Natural killer cell (primary cell): ENCODE results near the gene ITM2B. TPM values are rescaled to one million over a fixed set of nuclear protein-coding genes. Genes with fewer than 3 reads are reported as not detected.

Experiments used
- ATAC-seq, 3 donors: fragments of 150-1000 bp in 2 of 3; fragments of 200-7000 bp in 1 of 3; cut with Tn5 transposase; 1 replicate in 1 of 3; 2 replicates in 2 of 3; pipeline ENCODE4 v1.10.0; 2021; ENCODE audit warnings: mild to moderate bottlenecking in 2 of 3, moderate library complexity in 2 of 3
- DNase-seq, 2 donors: peaks; one replicate each; pipeline versions ENCODE4 v3.0.0 to v3.0.0-alpha.2; 2013 to 2021; ENCODE audit warnings: mixed read lengths in 1 of 2
- H3K27ac ChIP-seq: one replicate; pipeline ENCODE4 v1.5.1; 2013; ENCODE audit warnings: mild to moderate bottlenecking, low read length
- H3K27me3 ChIP-seq: one replicate; pipeline ENCODE4 v1.6.1; 2013; ENCODE audit warnings: low read length; ENCODE audit not compliant: control insufficient read depth, insufficient read depth
- H3K36me3 ChIP-seq: one replicate; pipeline ENCODE4 v1.6.1; 2013; ENCODE audit warnings: low read length; ENCODE audit not compliant: control insufficient read depth, insufficient read depth
- H3K4me1 ChIP-seq: one replicate; pipeline ENCODE4 v1.6.1; 2013; ENCODE audit warnings: low read length; ENCODE audit not compliant: control insufficient read depth, insufficient read depth
- H3K4me3 ChIP-seq: one replicate; pipeline ENCODE4 v1.5.1; 2013; ENCODE audit warnings: low read length
- H3K9me3 ChIP-seq: one replicate; pipeline ENCODE4 v1.6.1; 2013; ENCODE audit warnings: low read length; ENCODE audit not compliant: control insufficient read depth, insufficient read depth
- H3K27ac Mint-ChIP-seq, 2 donors: one replicate each; pipeline ENCODE4 v1.8.0; 2022; ENCODE audit warnings: mild to moderate bottlenecking in 2 of 2, mixed read lengths in 2 of 2, moderate library complexity in 1 of 2
- H3K27me3 Mint-ChIP-seq, 2 donors: one replicate each; pipeline ENCODE4 v1.8.0; 2022; ENCODE audit warnings: low read depth in 2 of 2, mixed read lengths in 2 of 2
- H3K36me3 Mint-ChIP-seq: one replicate; pipeline ENCODE4 v1.8.0; 2022; ENCODE audit warnings: mixed read lengths
- H3K4me1 Mint-ChIP-seq, 2 donors: one replicate each; pipeline ENCODE4 v1.8.0; 2022; ENCODE audit warnings: mixed read lengths in 2 of 2
- H3K4me3 Mint-ChIP-seq: one replicate; pipeline ENCODE4 v1.8.0; 2022; ENCODE audit warnings: mild to moderate bottlenecking, moderate library complexity, mixed read lengths
- H3K9me3 Mint-ChIP-seq, 2 donors: one replicate each; pipeline ENCODE4 v1.8.0; 2022; ENCODE audit warnings: mixed read lengths in 2 of 2
- WGBS: methylation state at CpG from one replicate; pipeline ENCODE4 v1.1.7; 2013; ENCODE audit warnings: missing lambda C conversion rate; ENCODE audit not compliant: insufficient coverage; 5-methylcytosine and 5-hydroxymethylcytosine counted together
- intact Hi-C: fragments of 100-400 bp; cut with micrococcal nuclease; formaldehyde crosslinking; loops from one replicate; pipeline ENCODE4 v1.14.2; 2022
- total RNA-seq, 4 donors: library from RNA; stranded (reverse); fragments of 120-200 nt in 1 of 4; gene quantifications; one replicate each; pipeline versions ENCODE4 v1.2.3 to v1.2.4, GENCODE V29; 2013 to 2022
- TF ChIP-seq, protein P1 (sequence below): fragments of 200-600 bp; IDR thresholded peaks from one replicate; pipeline ENCODE4 v1.8.0; 2022; ENCODE audit warnings: antibody characterized with exemption

ITM2B gene
- total RNA-seq, 3 donors from 2014 or later (not counting 1 experiment from before 2014, with no cell fraction given), result 305 to 387 (median 309) TPM

DNA sequence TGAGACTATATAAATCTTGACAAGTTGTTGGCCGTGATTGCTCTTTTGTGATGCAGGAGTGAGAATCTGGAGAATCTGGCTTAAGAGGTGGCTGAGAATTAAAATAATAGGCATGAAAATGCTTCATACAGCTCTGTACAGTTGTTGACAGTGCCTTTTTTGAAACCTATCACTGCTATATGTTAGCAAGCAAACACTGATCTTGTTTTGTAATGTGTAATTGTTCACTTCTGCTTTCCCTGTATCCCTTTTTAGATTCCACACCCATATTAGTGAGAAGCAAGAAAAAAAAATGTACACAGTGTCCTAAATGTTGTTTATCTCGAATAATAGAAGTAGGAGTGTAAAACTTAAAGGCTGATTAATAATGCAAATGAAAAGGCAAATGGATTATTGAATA is 31.1 kb downstream of the ITM2B start:
- Histone ChIP-seq H3K36me3 (peaks cover 46% of the 10 kb centered on the region), H3K27me3 (no peaks in the 10 kb centered on the region), H3K4me3 (no peak overlapping the region), H3K27ac (no peak overlapping the region), H3K4me1 (peaks cover 8% of the 10 kb centered on the region), H3K9me3 (no peaks in the 10 kb centered on the region)
- DNase-seq (no peak), ATAC-seq (no peak)
- 100% methylated on average over 2 of the region's 2 CpGs for WGBS
- intact Hi-C loops, result no loop called here
- Mint-ChIP-seq H3K4me3 (no peak overlapping the region), H3K36me3 (peaks cover 31% of the 10 kb centered on the region), H3K9me3 (no peaks in the 10 kb centered on the region), H3K27me3 (no peaks in the 10 kb centered on the region), H3K4me1 (peaks cover 35 to 44% of the 10 kb centered on the region in 2 donors), H3K27ac (peak overlapping the region; percentile 42 to 62)
- TF ChIP-seq, protein P1, sequence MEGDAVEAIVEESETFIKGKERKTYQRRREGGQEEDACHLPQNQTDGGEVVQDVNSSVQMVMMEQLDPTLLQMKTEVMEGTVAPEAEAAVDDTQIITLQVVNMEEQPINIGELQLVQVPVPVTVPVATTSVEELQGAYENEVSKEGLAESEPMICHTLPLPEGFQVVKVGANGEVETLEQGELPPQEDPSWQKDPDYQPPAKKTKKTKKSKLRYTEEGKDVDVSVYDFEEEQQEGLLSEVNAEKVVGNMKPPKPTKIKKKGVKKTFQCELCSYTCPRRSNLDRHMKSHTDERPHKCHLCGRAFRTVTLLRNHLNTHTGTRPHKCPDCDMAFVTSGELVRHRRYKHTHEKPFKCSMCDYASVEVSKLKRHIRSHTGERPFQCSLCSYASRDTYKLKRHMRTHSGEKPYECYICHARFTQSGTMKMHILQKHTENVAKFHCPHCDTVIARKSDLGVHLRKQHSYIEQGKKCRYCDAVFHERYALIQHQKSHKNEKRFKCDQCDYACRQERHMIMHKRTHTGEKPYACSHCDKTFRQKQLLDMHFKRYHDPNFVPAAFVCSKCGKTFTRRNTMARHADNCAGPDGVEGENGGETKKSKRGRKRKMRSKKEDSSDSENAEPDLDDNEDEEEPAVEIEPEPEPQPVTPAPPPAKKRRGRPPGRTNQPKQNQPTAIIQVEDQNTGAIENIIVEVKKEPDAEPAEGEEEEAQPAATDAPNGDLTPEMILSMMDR, result no peak

DNA sequence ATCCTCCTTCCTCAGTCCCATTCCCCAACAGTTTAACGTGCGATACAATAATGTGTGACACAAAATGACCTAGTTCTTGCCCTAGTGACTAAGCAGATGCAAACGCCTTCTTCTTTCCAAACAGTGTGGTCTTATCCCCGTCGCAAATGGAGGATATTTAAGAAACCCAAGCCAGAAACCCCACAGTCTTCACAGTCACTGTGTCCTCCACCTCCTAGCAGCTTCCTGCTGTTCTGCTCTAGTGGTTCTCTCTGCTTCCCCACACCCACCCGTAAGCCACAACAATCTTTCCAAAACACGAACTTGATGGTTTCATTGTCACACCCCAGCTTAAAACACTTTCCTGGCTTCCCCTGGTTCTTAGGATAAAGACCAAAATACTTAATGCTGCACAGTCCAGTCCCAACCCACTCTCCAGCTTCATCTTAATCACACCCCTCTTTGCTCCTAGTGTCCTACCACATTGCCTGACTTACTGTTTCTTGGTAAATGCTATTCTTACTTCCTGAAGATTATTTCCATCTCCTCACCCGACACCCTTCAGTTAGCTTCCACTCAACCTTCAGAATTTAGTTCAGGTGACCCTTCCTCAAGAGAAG is 32.3 kb downstream of the ITM2B start:
- 18% methylated on average over 8 of the region's 8 CpGs for WGBS
- Mint-ChIP-seq H3K36me3 (peaks cover 19% of the 10 kb centered on the region), H3K4me1 (peaks cover 39 to 44% of the 10 kb centered on the region in 2 donors), H3K27ac (peak overlapping the region; percentile 62 to 90), H3K9me3 (no peaks in the 10 kb centered on the region), H3K27me3 (no peaks in the 10 kb centered on the region), H3K4me3 (peak overlapping the region; percentile 52)
- H3K27ac ChIP-seq, result peak overlapping the region; percentile 54
- no peaks in the 10 kb centered on the region for H3K9me3 ChIP-seq
- no peaks in the 10 kb centered on the region for H3K27me3 ChIP-seq
- TF ChIP-seq, protein P1, result no peak
- ATAC-seq (peak; percentile 50 to 86 (median 79)), DNase-seq (peak in 1 of 2 donors; percentile 26)
- peaks cover 40% of the 10 kb centered on the region for H3K36me3 ChIP-seq
- H3K4me3 ChIP-seq, result no peak overlapping the region
- intact Hi-C loops, result no loop called here
- H3K4me1 ChIP-seq, result peaks cover 8% of the 10 kb centered on the region

DNA sequence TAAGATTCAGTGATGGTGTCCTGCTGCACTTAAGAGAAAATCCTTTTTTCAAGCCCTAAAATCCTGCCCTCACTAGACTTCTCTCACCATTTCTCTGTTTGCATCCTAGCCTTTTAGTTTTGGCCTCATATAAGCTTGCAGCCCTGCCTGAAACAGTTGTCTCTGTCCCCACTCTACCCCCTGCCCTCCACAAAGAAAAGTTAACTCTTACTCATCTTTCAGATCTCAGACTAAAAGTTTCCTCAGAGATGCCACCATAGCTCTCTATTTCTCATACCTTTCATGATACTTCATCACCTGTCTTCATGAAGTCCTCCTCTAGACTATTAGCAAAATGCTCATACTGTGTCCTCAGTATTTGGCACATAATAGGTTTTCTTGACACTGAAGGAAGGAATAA is 33.1 kb downstream of the ITM2B start:
- TF ChIP-seq, protein P1, result no peak
- H3K27ac ChIP-seq, result peak overlapping the region; percentile 54
- no peak for DNase-seq
- no peaks in the 10 kb centered on the region for H3K9me3 ChIP-seq
- Mint-ChIP-seq H3K27ac (peak overlapping the region; percentile 62 to 90), H3K36me3 (peaks cover 10% of the 10 kb centered on the region), H3K4me1 (peaks cover 34 to 36% of the 10 kb centered on the region in 2 donors), H3K27me3 (no peaks in the 10 kb centered on the region), H3K4me3 (no peak overlapping the region), H3K9me3 (no peaks in the 10 kb centered on the region)
- peaks cover 32% of the 10 kb centered on the region for H3K36me3 ChIP-seq
- ATAC-seq, result no peak
- peaks cover 8% of the 10 kb centered on the region for H3K4me1 ChIP-seq
- no peaks in the 10 kb centered on the region for H3K27me3 ChIP-seq
- H3K4me3 ChIP-seq, result no peak overlapping the region
- intact Hi-C loops, result no loop called here
